HG02970 (cell line): Measurements from ENCODE around the gene RAB27B.

Experiments used
- ATAC-seq: cut with Tn5 transposase; IDR thresholded peaks from one replicate; pipeline ENCODE4 v1.9.1; 2021; ENCODE audit warnings: mild to moderate bottlenecking, moderate library complexity, moderate number of reproducible peaks; ENCODE audit not compliant: unreplicated experiment, low FRiP score

RAB27B gene

DNA sequence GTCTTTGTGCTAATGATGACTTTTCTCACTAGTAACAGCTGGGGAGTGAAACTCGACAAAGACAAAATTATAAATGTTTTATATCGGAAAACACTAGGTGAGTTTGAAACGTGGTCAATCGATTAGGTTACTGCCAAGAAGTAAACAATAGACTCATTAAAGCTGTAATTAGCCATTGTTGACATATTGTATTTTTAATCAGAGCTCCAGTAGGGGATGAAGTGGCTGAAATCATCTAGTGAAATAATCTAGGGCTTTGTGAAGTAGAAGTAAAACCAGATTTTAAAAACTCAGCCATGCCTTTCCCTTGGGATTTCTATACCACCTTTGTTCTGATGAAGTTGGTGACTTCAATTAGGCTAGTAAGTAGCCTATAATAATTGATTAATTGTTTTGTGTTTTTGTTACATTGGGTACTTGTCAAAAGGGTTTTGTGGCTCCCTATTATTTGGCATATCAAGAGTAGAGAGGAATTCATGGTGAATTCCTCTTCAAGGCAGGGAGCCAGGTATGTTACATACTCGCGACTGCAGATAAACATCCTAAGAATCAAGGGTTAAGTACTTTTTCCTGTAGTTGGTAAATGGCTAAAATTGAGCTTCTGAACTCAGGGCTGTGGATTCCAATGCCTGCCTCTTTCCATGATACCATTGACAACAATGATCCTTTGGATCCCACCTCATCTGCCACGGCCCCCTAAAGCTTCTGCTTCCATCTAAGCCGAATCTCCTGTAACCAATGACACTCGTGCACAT lies 31.6 kb downstream of the RAB27B start:
- no peak for ATAC-seq

DNA sequence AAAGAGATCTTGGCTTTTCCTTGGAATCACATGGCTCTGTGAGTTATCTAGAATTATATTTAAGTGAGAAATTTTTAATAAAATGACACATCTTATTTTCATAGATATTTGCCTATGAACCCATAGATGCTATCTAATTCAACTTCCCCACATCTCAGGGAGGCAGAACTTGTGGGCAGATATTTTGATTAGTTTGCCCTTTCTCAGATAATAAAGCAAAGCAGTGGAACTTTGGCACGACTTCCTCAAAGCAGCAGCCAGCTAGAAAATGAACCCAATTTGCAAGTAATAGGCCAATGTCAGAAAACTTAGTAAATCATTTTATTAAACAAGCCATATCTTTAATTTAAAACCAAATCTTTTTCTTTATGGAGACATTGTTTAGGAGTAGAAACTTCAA lies 32.7 kb downstream of the RAB27B start:
- no peak for ATAC-seq

DNA sequence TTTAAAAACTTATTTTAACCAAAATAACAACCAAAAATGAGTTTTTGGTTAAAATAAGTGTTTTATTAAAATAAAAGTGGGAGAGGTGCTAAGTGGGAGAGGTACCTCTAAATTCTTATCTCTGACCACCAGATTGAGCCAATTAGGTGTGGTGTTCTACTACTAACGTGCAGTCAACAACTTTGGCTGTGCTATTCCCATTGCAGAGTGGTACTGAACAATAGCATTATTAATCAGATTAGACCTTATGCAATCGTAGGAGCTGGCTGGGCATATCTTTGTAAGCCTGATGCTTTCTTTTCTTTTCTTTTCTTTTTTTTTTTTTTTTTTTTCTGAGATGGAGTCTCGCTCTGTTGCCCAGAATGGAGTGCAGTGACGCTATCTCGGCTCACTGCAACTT lies 38.9 kb downstream of the RAB27B start:
- no peak for ATAC-seq

DNA sequence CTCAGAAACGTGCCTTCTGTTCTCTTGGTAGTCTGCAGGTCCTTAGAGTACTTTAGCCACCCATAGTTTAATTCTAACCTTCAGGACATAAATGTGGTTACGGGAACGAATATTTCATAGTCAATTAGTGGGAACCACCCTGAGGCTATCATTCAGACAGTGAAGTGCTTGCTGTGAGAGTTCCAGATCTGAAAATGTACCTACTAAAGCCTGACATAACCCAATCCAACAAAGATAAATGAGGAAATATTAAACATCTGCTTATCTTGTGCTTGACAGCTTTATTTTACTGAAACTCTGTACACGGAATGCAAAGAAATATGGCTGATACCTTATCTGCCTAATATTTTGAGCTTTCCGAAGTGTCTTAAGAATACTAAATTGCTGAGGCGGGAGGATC lies 43.0 kb downstream of the RAB27B start:
- ATAC-seq = no peak

DNA sequence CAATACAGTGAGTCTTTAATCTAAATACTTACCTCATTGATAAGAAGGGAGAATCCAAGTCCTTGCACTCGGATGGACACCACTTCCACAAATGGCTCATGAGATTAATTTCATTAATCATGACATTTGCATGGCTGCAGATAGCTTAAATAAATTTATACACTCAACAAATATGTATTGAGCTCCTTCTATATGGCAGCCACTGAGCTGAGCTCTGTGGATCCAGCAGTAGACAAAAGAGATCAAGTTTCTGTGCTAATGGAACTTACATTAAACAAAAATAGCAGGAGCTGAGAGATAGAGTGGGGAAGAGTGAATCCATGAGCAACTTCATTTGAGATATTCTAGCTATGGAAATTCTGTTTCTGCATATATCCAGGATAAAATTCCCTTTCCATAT lies 44.4 kb downstream of the RAB27B start:
- no peak for ATAC-seq

DNA sequence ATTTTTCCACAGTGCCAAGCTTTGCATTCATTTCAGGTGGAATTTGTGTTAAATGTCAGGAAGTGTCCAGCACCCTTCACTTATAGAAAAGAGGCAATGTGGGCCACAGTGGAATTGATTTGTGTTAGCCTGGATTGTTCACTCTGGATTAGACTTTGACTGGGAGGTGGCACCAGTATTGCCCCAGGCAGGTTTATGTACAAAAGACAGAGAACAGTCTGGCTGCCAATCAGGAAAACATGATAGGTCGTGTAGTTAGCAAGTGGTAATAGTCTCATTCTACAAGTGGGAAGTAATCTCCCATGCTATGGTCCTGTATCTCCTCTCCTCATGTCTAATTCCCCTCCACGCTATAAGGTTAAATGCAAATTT lies 45.6 kb downstream of the RAB27B start:
- ATAC-seq = no peak

DNA sequence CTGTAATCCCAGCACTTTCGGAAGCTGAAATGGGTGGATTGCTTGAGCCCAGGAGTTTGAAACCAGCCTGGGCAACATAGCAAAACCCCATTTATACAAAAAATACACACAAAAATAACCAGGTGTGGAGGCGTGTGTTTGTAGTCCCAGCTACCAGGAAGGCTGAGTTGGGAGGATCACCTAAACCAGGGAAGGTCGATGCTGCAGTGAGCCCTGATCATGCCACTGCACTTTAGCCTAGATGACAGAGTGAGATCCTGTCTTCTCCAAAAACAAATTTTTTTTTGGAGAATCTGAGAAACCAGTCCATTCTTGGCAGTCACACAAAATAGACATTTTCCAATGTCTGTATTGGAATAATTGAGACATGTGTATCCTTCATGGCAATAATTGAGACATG lies 46.8 kb downstream of the RAB27B start:
- ATAC-seq = no peak

DNA sequence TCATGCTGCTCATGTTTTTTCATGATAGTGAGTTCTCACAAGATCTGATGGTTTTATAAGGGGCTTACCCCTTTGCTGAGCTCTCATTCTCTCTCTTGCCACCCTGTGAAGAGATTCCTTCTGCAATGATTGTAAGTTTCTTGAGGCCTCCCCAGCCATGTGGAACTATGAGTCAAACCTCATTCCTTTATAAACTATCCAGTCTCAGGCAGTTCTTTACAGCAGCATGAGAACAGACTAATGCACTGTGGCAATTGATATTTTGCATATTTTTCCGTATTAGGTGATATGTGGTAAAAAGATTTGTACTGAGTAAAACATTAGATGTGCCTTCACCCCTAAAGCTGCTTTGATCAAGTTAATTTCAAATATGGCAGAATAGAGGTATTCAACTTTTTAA lies 48.8 kb downstream of the RAB27B start:
- no peak for ATAC-seq

DNA sequence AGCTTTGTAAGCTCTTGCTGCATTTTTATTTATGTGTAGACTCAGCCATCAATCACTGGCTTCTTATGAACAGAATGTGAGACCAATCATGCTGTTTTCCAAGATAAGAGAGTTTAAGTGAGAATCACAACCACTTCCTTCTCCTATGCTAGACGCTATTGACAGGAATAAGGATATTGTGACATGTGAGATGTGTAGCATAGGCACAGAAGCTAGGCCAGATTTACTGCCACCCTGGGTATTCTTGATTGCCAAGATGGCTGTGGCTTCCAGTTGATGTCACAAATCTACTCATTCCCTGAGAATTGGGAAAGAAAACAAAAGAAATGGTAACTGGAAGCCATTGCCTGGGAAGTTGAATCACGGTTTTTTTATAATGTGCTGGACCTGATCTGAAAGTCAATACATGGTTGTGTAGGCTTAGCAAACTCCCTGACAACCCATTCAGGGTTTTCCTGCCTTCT lies 49.9 kb downstream of the RAB27B start:
- no peak for ATAC-seq

DNA sequence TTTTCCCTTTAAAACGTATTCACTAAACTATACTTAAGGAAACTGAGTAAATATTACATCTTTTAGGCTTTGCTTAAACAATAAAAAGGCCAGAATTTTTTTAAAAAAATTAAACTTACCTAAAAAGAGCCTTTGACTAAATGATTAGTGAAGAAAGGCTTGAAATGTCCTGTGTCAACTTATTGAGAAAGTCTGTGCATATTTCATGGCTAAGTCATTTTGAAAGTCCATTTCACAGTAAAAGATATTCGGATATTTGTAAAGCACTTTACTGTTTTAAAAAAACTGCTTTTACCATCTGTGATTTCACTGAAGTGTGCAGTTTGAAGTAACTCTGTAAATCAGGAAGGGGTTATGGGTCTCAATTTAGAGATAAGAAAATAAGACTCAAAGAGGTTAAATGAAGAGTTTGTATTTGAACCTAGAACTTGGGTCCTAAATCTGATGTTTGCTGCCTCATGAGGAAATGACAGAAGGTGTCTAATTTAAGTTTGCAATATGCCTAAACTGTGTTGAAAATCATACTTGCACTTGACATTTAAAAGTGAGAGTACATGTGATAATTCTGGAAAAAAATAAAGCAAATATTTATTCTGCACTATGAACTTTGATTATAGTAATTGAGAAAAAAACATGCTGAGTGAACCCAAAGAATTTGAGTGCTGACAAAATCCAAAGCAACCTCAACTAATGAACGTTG lies 50.5 kb downstream of the RAB27B start:
- no peak for ATAC-seq

DNA sequence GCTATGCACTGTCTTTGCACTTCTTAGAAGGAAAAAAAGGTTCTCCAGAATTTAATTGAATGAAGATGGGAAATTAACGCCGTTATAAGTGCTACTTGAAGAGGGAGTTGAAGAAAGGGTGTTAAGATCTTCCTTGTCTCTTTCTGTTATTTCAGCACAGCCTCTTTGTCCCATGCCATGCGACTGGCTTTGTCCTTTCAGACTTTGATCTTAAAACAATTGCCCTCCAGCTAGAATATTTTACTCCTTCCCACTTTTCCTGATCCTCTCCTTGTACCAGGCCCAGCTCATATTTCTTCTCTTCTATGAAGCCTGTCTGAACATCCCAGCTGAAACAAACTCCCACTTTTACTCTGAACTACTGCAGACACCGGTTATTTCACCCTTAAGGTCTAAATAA lies 51.4 kb downstream of the RAB27B start:
- no peak for ATAC-seq

DNA sequence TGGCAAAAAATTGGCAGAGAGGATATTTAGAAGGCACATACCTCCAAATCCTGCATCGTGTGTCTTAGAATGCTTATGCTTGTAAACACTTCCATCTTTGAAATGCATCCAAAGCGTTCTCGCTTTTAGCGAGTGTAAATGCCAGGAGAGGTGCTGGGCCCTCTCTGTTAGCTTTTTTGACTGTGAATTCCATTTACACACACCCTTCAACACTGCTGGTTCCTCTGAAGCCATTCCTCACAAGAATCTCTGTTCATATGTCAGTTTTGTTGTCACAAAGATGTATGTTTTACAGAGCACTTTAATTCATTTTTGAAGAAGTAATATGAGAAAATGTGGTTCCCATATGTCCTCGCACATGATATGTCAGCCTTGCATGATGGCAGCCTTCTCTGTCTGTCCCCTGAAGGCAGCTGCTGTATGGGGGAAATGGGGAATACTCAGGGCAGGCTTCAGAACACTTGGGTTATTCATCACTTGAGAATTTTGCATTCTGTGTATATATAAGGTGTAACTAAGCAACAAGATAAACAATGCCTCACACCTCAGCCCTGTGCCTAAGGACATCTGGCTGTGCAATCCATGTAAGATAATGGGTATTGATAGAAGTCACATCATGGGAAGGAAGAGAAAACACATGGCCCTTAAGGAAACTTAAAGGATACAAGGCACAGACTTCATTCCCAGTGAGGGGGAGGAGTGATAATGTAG lies 52.3 kb downstream of the RAB27B start:
- ATAC-seq = no peak

DNA sequence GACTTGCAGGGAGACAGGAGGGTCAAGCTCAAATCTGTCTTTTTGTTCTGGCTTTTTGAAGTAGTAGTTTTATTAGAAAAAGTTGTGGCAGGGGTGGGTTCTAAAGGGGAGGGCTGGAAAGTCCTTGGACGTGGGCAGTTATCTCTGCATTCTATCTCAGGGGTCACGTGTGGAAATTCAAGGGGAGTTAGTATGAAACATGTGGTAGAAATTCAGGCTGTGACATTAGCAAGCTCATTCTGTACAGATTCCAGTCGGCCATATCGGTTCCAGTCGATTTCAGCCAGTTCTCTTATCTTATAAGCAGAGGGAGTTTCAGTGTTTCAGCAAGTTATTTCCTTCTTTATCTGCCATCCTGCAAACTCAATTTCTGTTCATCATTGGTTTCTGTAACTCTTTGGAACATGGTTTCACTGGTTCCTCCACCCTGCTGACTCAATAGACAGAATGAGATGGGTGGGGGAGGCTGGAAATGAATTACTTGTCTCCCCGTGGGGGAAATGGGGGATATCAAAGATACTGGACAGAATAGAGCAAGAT lies 53.0 kb downstream of the RAB27B start:
- ATAC-seq = no peak

DNA sequence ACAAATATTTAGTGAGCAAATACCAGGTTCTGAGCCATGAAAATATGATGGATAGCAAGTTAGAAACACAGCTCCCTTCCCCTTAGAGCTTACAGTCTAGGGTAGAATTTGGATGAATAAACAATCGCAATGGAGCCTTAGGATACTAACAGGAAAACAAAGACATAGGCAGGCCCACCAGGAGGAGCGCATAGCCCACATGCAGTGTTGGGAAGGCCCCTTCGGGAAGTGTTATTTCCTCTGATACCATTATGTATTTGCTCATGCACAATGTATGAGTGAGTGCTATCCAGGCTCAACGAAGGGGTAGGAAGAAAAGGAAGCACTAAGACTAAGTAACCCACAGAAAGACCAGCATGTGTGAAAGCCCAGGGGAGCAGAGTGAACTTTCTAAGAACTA lies 54.0 kb downstream of the RAB27B start:
- ATAC-seq = no peak

DNA sequence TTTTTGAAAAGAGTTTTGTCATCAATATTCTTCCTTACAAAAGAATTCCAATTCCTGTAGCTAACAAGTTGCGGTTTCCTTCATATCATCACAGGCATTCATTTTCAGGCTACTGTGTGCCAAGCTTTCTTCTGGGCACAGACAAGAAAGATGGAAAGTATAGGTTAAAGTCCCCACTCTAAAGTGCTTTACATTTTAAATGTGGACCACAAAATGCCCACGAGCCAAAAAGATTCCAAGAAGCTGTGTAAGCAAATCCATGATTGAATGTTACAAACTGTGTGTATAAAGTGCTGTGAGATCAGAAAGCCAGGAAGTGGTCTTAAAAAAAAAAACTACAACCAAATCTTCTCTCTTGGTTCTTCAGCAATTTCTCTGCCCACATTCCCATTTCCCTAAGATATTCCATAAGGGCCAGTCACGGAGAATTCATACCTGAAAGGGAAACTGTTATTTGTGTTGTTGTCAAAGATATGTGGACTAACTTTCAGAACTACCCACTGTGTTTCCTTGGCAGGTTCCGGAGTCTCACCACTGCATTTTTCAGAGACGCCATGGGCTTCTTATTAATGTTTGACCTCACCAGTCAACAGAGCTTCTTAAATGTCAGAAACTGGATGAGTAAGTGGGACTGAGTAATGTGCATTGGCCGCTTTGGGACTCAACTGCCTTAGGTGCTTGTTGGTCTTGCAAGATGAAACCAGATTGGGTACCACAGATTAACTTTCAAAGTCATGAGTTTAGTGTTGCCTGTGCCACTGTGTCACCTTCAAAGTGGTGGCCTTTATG lies 55.7 kb downstream of the RAB27B start:
- ATAC-seq = no peak

DNA sequence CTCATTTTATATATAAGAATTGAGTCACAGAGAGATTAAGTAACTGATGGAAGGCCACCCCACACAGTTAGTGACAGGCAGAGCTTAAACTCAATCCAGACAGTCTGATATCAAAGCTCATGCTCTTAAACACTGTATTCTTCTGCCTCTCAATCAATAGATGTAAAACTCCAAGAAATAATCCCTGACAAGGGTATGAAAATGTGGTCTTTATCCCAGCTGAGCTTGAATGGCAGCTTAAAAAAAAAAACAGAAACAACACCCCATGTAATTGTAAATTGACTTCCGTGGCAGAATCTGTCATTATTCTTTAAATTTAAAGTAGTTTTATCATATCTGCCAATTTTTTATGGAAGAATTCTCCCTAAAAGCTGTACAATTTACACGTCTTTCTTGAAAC lies 60.1 kb downstream of the RAB27B start:
- no peak for ATAC-seq

DNA sequence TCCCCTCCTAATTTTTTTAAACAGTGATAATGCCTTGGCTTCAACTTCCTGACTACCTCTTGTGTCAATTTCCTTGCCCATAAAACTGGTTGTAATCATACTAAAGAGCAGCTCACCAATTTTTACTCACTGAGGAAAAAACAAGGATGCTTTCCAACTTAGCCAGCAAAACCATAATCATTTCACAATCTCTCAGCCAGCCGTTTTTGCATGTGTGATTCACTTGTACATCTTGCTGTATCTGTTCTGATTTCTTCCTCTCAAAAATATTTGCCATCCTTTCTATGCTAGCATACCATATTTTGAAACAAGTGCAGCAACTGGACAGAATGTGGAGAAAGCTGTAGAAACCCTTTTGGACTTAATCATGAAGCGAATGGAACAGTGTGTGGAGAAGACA lies 60.7 kb downstream of the RAB27B start:
- ATAC-seq = no peak

DNA sequence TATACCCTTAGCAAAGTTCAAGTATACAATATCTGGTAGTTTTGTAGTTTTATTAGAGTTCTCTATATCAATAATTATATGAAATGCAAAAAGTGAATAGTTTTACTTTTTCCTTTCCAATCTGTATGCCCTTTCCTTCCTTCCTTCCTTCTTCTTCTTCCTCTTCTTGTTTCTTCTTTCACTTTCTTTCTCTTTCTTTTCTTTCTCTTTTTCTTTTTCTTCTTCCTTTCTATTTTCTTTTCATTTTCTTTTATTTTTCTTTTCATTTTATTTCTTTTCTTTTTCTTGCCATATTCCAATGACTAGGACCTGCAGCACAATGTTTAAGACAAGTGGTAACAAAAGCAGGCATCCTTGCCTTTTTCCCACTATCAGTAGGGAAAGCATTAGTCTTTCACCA lies 71.2 kb downstream of the RAB27B start:
- ATAC-seq = no peak

DNA sequence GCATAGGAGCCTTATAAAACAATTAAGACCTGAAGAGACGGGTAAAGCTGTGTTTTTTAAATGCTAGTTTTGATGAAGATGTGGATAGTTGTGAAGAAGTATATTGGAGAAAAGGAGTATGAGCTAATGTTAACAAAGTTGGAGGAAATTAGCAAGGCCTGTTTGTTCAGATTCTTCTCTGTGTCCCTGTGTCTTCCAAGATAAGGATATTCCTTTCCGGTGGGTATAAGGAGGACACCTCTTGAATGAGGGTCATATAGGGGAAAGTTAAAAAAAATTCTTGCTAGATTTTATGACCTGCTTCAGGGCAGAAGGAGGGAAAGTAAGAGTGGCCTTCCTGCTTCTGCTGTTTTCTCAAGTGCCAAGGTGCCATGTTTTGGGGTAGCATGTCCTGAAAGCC lies 72.0 kb downstream of the RAB27B start:
- no peak for ATAC-seq

DNA sequence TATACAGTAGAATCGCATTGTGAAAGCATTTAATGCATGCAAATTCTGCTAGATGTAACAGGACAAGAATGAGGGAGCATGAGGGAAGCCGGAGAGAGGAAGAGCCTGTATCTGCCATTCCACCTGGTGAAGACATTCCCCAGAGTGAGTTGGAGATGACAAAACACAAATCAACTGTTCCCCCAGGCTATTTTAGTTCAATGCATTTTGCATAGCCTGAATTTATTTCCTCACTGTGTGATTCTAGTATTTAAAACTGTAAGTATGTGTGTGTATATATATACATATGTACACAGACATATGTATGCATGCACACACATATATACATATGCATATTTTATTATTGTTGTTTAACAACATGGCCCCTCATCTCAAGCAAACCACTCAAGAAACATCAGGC lies 76.3 kb downstream of the RAB27B start:
- no peak for ATAC-seq

DNA sequence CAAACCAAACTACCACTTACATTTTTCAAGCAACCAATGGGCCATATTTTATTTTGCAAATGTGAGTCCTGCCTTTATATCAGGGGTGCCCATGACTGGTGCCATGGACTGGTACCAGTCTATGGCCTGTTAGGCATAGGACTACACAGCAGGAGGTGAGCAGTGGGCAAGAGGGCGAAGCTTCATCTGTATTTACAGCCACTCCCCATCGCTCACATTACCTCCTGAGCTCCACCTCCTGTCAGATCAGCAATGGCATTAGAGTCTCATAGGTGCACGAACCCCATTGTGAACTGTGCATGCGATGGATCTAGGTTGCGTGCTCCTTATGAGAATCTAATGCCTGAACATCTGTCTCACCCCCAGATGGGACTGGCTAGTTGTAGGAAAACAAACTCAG lies 77.4 kb downstream of the RAB27B start:
- no peak for ATAC-seq
